GM20000 (cell line): ENCODE data around the gene BICD2.

ENCODE experiments used
- DNase-seq: peaks from one replicate; pipeline ENCODE4 v3.0.0; 2012; ENCODE audit warnings: low spot score
- TF ChIP-seq, protein P1 (sequence below): IDR thresholded peaks from 2 replicates; pipeline ENCODE4 v1.5.1; 2012; ENCODE audit warnings: mild to moderate bottlenecking, control low read depth; ENCODE audit errors: extremely low read depth, missing control alignments

Gene BICD2

DNA sequence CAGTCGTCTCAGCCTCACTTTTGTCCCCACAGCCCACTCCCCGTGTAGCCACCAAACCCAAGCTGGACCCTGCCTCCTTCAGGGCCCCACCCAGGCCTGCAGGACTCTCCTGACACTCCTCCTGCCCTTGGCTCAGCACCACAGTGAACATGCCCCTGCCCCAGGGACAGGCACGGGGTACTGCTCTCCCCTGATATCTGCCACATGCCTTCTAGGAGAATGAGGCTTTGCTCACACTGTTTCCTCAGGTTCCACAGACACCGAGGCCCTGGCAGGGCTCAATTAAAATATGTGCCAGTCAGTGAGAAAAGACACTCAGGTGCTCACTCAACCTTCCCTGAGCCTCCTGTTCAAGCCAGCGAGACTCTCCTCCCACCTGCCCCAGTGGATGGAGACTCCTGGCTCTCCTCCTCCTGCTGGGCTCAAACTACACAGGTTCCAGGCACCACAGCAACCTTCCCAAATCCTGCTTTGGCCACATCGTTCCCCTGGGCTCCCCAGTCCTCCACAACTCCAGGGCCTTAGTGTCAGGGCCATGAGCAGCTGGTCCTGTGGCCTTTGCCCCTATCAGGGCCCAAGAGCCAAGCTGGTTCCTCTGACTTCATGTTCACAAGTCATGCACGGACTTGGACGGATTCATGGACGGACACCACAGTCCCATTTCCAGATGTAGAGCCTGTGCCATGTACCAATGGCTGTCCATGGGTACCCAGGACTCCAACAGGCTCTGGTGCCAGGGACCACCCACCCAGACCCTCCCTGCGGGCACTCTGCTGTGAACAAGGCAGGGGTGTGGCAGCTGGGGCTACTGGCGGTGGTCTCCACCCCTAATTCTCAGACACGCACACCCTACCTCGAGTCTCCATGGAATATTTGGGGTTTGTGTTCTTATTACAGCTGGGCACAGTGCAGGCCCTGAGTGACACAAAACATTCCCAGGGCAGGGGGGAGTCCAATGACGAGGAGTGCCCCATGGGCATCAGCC is 36.6 kb downstream of the BICD2 start:
- TF ChIP-seq, protein P1, sequence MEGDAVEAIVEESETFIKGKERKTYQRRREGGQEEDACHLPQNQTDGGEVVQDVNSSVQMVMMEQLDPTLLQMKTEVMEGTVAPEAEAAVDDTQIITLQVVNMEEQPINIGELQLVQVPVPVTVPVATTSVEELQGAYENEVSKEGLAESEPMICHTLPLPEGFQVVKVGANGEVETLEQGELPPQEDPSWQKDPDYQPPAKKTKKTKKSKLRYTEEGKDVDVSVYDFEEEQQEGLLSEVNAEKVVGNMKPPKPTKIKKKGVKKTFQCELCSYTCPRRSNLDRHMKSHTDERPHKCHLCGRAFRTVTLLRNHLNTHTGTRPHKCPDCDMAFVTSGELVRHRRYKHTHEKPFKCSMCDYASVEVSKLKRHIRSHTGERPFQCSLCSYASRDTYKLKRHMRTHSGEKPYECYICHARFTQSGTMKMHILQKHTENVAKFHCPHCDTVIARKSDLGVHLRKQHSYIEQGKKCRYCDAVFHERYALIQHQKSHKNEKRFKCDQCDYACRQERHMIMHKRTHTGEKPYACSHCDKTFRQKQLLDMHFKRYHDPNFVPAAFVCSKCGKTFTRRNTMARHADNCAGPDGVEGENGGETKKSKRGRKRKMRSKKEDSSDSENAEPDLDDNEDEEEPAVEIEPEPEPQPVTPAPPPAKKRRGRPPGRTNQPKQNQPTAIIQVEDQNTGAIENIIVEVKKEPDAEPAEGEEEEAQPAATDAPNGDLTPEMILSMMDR: no peak
- no peak for DNase-seq

DNA sequence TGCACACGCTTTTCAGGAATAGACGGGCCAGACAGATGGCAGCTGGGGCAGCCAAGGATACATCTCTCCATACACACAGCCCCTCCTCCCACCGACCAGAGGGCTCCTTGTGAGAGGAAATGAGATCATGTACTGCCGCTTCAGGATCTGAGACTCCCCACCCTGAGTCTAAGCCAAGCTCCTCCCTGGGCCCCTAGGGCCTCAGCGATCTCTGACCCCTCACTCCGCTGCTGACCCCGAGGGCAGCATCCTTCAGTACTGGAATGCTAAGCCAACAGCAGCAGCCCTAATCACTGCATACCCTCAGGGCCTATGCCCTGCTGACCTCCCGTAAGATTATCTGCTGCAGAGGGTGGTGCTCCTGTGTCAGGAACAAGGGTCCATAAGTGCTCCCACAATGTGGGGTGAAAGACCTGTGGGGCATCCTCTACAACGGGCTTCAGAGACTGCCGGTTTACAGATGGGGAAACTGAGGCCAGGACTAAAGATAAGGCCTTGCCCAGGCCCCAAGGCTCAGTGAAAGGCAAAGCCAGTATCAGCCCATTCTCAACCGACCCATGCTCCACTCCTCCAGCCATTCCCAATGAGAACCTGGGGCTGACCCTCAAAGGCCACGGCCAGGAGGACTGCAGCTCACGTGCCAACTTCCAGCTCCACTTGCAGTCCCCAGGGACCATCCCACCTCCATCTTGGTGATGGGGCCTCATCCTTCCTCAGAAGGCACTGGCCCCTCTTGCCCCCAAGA is 37.5 kb downstream of the BICD2 start:
- TF ChIP-seq, protein P1: no peak
- DNase-seq: no peak

DNA sequence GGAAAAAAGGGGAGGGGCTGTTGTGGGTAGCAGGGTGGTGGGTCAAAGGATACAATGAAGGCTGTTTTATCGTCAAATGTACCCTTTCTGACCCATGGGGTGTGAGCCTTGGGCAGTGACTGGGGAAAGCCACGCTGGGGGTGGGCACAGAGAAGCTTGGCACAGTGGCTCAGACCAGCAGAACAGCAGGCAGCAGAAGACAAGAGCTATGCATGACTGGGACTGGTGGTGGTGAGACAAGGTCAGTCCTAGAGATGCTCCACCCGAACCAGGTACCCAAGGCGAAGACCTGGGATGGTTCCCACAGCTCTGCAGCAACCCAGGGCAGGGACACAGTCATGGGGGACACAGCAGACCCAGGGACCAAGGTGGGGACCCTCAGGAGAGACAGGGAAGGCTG is 38.3 kb downstream of the BICD2 start:
- no peak for DNase-seq
- TF ChIP-seq, protein P1: no peak

DNA sequence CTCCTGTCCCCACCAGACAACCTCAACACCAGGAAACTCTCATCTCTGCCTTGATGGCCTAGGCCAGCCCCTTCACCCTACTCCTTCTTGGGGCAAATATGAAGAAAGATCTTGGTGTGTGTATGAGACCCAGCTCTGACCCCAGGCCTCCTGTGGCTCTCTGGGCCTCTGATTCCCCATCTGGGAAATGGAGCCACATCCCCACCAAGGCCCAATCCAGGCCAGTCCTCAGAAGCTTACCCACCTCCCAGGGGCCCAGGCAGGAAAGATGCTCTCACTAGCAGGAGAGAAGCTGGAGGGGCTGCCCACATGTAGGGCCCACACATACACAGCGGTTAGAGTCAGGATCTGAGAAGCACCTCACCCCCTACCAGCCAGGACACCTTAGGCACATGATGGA is 38.9 kb downstream of the BICD2 start:
- DNase-seq: no peak
- TF ChIP-seq, protein P1: no peak

DNA sequence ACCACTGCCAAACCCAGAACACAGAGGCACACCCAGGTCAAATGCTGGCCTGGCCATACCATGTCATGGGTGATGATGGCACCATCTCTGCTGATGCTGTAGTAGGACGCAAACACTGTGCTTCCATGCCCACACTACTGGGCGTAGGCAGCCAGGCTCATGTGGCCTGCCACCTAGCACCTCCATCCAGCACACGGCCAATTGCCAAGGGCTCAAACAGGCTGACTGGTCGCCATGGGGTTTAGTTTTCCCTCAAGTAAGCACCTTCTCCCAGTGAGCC is 39.4 kb downstream of the BICD2 start:
- TF ChIP-seq, protein P1: no peak
- DNase-seq: no peak

DNA sequence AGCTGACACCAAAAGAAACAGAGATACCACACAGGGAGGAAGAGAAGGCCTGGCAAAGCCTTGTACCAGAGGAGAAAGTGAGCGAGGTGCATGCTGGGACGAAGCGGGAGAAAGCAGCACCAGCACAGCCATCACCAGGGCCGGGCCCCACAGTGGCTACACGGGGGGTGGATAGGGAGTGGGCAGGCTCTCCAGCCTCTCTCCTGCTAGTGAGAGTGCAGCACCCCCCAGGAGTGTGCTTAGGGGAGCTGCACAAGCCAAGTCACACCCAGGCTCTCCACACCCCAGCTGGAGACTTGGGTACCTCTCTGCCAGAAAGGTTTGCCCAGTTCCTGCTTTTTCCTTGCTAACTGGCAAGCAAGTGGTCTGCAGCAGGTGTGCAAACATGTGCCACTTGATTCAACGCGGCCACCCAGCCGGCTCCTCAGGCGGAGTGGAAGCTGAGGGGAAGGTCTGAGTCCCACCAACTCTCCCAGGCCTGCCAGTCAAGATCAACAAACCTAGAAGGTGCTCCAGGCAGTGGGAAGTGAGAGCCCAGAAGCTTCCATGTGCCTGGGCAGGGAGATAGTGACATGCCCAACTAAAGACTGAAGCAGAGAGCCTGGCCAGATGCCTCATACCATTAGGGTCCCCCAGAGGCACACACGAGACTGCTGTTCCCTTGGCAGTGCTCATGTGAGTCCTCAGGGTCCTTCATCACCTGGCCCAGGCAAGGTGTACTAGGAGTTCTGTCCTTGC is 39.9 kb downstream of the BICD2 start:
- no peak for DNase-seq
- TF ChIP-seq, protein P1: no peak
